ENCODE results near the gene DHH. TPM values are rescaled to one million over a fixed set of nuclear protein-coding genes. Genes with fewer than 3 reads are reported as not detected.

Gene DHH
- total and polyA plus RNA-seq, 9 of the 15 experiments (the other 6 are each of a cell fraction or from before 2014, with no cell fraction given), result 0.07 to 2.6 (median 0.54) TPM

DNA sequence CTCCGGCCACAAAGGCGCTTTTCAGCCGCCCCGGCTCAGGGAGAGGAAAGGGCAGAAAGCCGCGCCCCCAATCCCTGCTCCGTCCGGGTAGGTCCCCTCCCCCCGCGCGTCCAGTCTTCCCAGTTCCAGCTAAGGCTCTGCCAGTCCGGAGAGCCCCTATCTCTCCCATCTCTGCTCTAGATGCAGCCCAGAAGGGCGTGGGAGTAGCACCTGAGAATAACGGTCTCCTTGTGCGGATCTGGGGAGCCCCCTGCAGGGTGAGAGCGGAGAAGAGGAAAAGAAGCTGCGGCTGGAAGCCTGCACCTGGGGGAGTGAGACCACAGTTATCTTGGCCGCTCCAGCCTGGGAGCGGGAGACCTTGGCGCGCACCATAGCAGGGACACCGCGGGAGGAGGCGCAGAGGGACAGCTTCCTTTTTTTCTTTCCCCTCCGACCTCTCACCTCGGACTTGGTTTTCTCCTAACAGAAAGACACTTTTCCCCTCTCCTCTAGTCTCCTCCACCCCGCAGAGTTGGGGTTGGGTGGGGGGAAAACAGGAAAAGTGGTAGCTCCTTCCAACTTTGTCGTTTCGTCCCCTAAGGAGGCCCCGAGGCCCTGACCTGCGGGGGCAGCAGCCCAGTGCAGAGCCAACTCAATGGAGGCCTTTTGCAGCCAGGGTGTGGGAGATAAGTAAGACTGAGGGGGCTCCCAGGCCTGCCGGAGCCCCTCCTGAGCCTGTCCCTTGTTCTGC, 2.4 kb downstream of the DHH start (continued):
- TF ChIP-seq MITF (IDR thresholded peaks at IDR 0.05) (peak; percentile 21; the same call in 1 of the 2 replicates), POLR2AphosphoS5 (IDR thresholded peaks at IDR 0.05; ENCODE audit: control insufficient read depth, insufficient read depth, low read depth, low read length) (peak; percentile 93), ETS1 (conservative IDR thresholded peaks at IDR 0.05; ENCODE audit: control insufficient read depth, low read depth, low read length) (peak; percentile 76), DMBX1 (CRISPR knock-in tag; IDR thresholded peaks at IDR 0.05; ENCODE audit: borderline replicate concordance) (0 out of 2 replicates have a peak, but pooled peaks have one; percentile 58), ZNF280A (IDR thresholded peaks at IDR 0.05; ENCODE audit: low read depth, partially characterized antibody) (no peak), NR2F6 (CRISPR knock-in tag; IDR thresholded peaks at IDR 0.05) (no peak), SIN3A (IDR thresholded peaks at IDR 0.05; ENCODE audit: borderline replicate concordance in 2 of 2, control insufficient read depth in 1 of 2, low read depth in 2 of 2, low read length in 2 of 2) (no peak), CTCFL (IDR thresholded peaks at IDR 0.05; ENCODE audit: borderline replicate concordance, insufficient read depth, low read depth, low read length, poor library complexity, severe bottlenecking) (peak; percentile 99), RBM25 (IDR thresholded peaks at IDR 0.05; ENCODE audit: low read depth, low read length, severe bottlenecking) (no peak), MAFF (IDR thresholded peaks at IDR 0.05; ENCODE audit: low read length) (no peak)
- TF ChIP-seq, protein P1, sequence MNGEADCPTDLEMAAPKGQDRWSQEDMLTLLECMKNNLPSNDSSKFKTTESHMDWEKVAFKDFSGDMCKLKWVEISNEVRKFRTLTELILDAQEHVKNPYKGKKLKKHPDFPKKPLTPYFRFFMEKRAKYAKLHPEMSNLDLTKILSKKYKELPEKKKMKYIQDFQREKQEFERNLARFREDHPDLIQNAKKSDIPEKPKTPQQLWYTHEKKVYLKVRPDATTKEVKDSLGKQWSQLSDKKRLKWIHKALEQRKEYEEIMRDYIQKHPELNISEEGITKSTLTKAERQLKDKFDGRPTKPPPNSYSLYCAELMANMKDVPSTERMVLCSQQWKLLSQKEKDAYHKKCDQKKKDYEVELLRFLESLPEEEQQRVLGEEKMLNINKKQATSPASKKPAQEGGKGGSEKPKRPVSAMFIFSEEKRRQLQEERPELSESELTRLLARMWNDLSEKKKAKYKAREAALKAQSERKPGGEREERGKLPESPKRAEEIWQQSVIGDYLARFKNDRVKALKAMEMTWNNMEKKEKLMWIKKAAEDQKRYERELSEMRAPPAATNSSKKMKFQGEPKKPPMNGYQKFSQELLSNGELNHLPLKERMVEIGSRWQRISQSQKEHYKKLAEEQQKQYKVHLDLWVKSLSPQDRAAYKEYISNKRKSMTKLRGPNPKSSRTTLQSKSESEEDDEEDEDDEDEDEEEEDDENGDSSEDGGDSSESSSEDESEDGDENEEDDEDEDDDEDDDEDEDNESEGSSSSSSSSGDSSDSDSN (IDR thresholded peaks at IDR 0.05; ENCODE audit: borderline replicate concordance in 1 of 2, low read depth in 2 of 2, low read length in 2 of 2), result peak; percentile 82 to 97
- TF ChIP-seq, protein P2, sequence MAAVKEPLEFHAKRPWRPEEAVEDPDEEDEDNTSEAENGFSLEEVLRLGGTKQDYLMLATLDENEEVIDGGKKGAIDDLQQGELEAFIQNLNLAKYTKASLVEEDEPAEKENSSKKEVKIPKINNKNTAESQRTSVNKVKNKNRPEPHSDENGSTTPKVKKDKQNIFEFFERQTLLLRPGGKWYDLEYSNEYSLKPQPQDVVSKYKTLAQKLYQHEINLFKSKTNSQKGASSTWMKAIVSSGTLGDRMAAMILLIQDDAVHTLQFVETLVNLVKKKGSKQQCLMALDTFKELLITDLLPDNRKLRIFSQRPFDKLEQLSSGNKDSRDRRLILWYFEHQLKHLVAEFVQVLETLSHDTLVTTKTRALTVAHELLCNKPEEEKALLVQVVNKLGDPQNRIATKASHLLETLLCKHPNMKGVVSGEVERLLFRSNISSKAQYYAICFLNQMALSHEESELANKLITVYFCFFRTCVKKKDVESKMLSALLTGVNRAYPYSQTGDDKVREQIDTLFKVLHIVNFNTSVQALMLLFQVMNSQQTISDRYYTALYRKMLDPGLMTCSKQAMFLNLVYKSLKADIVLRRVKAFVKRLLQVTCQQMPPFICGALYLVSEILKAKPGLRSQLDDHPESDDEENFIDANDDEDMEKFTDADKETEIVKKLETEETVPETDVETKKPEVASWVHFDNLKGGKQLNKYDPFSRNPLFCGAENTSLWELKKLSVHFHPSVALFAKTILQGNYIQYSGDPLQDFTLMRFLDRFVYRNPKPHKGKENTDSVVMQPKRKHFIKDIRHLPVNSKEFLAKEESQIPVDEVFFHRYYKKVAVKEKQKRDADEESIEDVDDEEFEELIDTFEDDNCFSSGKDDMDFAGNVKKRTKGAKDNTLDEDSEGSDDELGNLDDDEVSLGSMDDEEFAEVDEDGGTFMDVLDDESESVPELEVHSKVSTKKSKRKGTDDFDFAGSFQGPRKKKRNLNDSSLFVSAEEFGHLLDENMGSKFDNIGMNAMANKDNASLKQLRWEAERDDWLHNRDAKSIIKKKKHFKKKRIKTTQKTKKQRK (IDR thresholded peaks at IDR 0.05; ENCODE audit: borderline replicate concordance, low read depth, low read length), result no peak
